HepG2 (cell line): Measurements from ENCODE around the gene TENT5A. TPM values are rescaled to one million over a fixed set of nuclear protein-coding genes. Genes with fewer than 3 reads are reported as not detected.

Source experiments
- CHD4 ChIP-seq: fragments of 200-600 bp; sonication (generic); IDR thresholded peaks from 2 replicates; pipeline ENCODE4 v1.7.0; 2017; ENCODE audit warnings: mild to moderate bottlenecking, low read length, borderline replicate concordance
- EEA1 ChIP-seq: sonication (generic); formaldehyde crosslinking; IDR thresholded peaks from 2 replicates; pipeline ENCODE4 v1.5.1; 2020; ENCODE audit warnings: mild to moderate bottlenecking, missing genetic modification reagents, borderline replicate concordance
- HES4 ChIP-seq: sonication (generic); formaldehyde crosslinking; IDR thresholded peaks from 2 replicates; pipeline ENCODE4 v1.9.0; 2021; ENCODE audit warnings: mild to moderate bottlenecking, missing genetic modification reagents, borderline replicate concordance
- HMG20A ChIP-seq: IDR thresholded peaks from 2 replicates; pipeline ENCODE4 v1.6.1; 2016; ENCODE audit warnings: borderline replicate concordance
- NR2F2 ChIP-seq: IDR thresholded peaks from 2 replicates; pipeline ENCODE4 v1.6.1; 2012; ENCODE audit warnings: low read depth, inconsistent platforms, borderline replicate concordance
- NRL ChIP-seq: sonication (generic); formaldehyde crosslinking; IDR thresholded peaks from 2 replicates; pipeline ENCODE4 v1.5.0; 2020; ENCODE audit warnings: missing genetic modification reagents, mild to moderate bottlenecking, moderate library complexity, borderline replicate concordance
- PCBP2 ChIP-seq: fragments of 200-400 bp; formaldehyde crosslinking; optimal IDR thresholded peaks from 2 replicates; pipeline ENCODE3; 2018; ENCODE audit warnings: low read length, low read depth; ENCODE audit not compliant: poor library complexity, severe bottlenecking
- SOX6 ChIP-seq, 2 experiments: fragments of 450-650 bp in 1 of 2; sonication (generic) in 1 of 2; formaldehyde crosslinking in 1 of 2; IDR thresholded peaks; 2 replicates each; pipeline versions ENCODE4 v1.4.0 to v1.6.1; 2017 to 2020; ENCODE audit warnings: antibody characterized with exemption in 1 of 2, mild to moderate bottlenecking in 1 of 2, missing genetic modification reagents in 1 of 2
- SPEN ChIP-seq: sonication (generic); formaldehyde crosslinking; IDR thresholded peaks from 2 replicates; pipeline ENCODE4 v1.5.1; 2020; ENCODE audit warnings: low read depth, mild to moderate bottlenecking, missing genetic modification reagents
- SSRP1 ChIP-seq: IDR thresholded peaks from 2 replicates; pipeline ENCODE4 v1.6.1; 2016; ENCODE audit warnings: control low read depth
- SUZ12 ChIP-seq: fragments of 150-350 bp; IDR thresholded peaks from 2 replicates; pipeline ENCODE4 v1.6.1; 2014; ENCODE audit warnings: low read depth, low read length
- YEATS4 ChIP-seq: sonication (generic); formaldehyde crosslinking; IDR thresholded peaks from 2 replicates; pipeline ENCODE4 v1.4.0; 2020; ENCODE audit warnings: missing genetic modification reagents, borderline replicate concordance
- ZNF225 ChIP-seq: sonication (generic); formaldehyde crosslinking; IDR thresholded peaks from 2 replicates; pipeline ENCODE4 v1.4.0; 2020; ENCODE audit warnings: mild to moderate bottlenecking, missing genetic modification reagents
- ZNF264 ChIP-seq: sonication (generic); formaldehyde crosslinking; IDR thresholded peaks from 2 replicates; pipeline ENCODE4 v1.4.0; 2020; ENCODE audit warnings: missing genetic modification reagents
- ZNF562 ChIP-seq: sonication (generic); formaldehyde crosslinking; IDR thresholded peaks from 2 replicates; pipeline ENCODE4 v1.8.0; 2022; ENCODE audit warnings: missing genetic modification reagents, borderline replicate concordance
- ZNF775 ChIP-seq: sonication (generic); formaldehyde crosslinking; IDR thresholded peaks from 2 replicates; pipeline ENCODE4 v1.4.0; 2020; ENCODE audit warnings: missing genetic modification reagents, mild to moderate bottlenecking, moderate library complexity, borderline replicate concordance
- ZNF776 ChIP-seq: sonication (generic); formaldehyde crosslinking; IDR thresholded peaks from 2 replicates; pipeline ENCODE4 v1.4.0; 2020; ENCODE audit warnings: mild to moderate bottlenecking, missing genetic modification reagents
- ZNF790 ChIP-seq: sonication (generic); formaldehyde crosslinking; IDR thresholded peaks from 2 replicates; pipeline ENCODE4 v1.8.0; 2022; ENCODE audit warnings: missing genetic modification reagents, mild to moderate bottlenecking, borderline replicate concordance
- polyA plus RNA-seq, 8 experiments: library from polyadenylated mRNA; depleted of rRNA in 3 of 8; stranded (reverse) in 7 of 8; unstranded in 1 of 8; fragments of >200 nt; fragmentation: Illumina TruSeq in 4 of 8; extraction: Trizol in 4 of 8; gene quantifications; 2 replicates each; pipeline versions ENCODE4 v1.2.1 to v1.2.3, GENCODE V29; 2011 to 2016; ENCODE audit warnings: low read depth in 4 of 8, missing spikeins in 1 of 8, mixed read lengths in 1 of 8; ENCODE audit not compliant: insufficient read depth in 1 of 8
- total RNA-seq, 5 experiments: library from RNA; depleted of rRNA; stranded (reverse); fragments of >200 nt; fragmentation: Illumina TruSeq; extraction: Trizol; gene quantifications; 2 replicates each; pipeline ENCODE4 v1.2.3, GENCODE V29; 2016; ENCODE audit warnings: low read depth in 1 of 5
- TF ChIP-seq, protein P1 (sequence below): sonication (generic); formaldehyde crosslinking; conservative IDR thresholded peaks from 2 replicates; pipeline ENCODE4 v1.4.0; 2020; ENCODE audit warnings: missing genetic modification reagents
- TF ChIP-seq, protein P2 (sequence below): sonication (generic); formaldehyde crosslinking; IDR thresholded peaks from 2 replicates; pipeline ENCODE4 v1.4.0; 2020; ENCODE audit warnings: mild to moderate bottlenecking, low read depth, missing genetic modification reagents
- TF ChIP-seq, protein P3 (sequence below): sonication (generic); formaldehyde crosslinking; IDR thresholded peaks from 2 replicates; pipeline ENCODE4 v1.4.0; 2020; ENCODE audit warnings: missing genetic modification reagents
- TF ChIP-seq, protein P4 (sequence below): sonication (generic); formaldehyde crosslinking; conservative IDR thresholded peaks from 2 replicates; pipeline ENCODE4 v1.4.0; 2020; ENCODE audit warnings: mild to moderate bottlenecking, missing genetic modification reagents, moderate library complexity

Gene TENT5A
- total and polyA plus RNA-seq, 2 of the 13 experiments (the other 11 are each of a cell fraction or from before 2014, with no cell fraction given) = 8.0 to 13.8 TPM

DNA sequence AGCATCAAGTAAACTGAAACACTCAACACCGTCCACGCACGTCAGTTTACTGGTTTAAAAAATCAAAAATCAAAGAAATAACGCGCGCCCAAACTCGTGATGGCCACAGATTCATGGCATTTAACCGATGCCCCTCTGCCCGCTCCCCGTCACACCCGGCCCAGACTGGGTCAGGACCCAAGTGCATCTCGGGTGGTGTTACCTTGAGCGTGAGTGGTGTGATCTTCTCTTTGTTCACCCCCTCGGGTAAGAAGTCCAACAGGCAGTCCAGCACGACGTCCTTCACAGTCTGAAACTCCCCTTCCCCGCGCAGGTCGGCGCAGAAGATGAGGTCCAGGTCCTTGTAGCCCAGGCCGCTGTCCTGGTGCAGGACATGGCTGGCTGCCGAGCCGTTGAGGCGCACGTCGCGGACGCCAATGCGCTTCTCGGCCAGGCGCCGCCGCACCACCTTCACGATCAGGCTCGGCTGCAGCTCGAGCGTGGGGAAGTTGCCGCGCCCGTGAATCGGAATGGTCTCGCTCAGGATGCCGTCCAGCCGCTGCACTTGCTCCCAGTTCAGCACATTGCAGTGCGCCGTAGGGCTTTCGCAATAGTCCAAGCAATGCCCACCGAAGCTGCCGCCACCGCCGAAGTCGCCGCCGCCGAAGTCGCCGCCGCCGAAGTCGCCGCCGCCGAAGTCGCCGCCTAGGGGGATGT, 945 bp downstream of the TENT5A start (continued):
- no peak for TF ChIP-seq SUZ12
- no peak for TF ChIP-seq ZNF264
- no peak for TF ChIP-seq EEA1 (CRISPR knock-in tag)
- no peak for TF ChIP-seq NRL (CRISPR knock-in tag)
- no peak for TF ChIP-seq PCBP2
- TF ChIP-seq, protein P1, sequence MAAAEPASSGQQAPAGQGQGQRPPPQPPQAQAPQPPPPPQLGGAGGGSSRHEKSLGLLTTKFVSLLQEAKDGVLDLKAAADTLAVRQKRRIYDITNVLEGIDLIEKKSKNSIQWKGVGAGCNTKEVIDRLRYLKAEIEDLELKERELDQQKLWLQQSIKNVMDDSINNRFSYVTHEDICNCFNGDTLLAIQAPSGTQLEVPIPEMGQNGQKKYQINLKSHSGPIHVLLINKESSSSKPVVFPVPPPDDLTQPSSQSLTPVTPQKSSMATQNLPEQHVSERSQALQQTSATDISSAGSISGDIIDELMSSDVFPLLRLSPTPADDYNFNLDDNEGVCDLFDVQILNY (CRISPR knock-in tag) = no peak
- TF ChIP-seq, protein P2, sequence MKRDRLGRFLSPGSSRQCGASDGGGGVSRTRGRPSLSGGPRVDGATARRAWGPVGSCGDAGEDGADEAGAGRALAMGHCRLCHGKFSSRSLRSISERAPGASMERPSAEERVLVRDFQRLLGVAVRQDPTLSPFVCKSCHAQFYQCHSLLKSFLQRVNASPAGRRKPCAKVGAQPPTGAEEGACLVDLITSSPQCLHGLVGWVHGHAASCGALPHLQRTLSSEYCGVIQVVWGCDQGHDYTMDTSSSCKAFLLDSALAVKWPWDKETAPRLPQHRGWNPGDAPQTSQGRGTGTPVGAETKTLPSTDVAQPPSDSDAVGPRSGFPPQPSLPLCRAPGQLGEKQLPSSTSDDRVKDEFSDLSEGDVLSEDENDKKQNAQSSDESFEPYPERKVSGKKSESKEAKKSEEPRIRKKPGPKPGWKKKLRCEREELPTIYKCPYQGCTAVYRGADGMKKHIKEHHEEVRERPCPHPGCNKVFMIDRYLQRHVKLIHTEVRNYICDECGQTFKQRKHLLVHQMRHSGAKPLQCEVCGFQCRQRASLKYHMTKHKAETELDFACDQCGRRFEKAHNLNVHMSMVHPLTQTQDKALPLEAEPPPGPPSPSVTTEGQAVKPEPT (CRISPR knock-in tag) = no peak
- no peak for TF ChIP-seq ZNF562 (CRISPR knock-in tag)
- TF ChIP-seq HES4 (CRISPR knock-in tag) = peak; percentile 54; the same call in 1 of the 2 replicates
- TF ChIP-seq ZNF790 (CRISPR knock-in tag) = no peak
- no peak for TF ChIP-seq SPEN (CRISPR knock-in tag)
- TF ChIP-seq CHD4 = no peak
- TF ChIP-seq, protein P3, sequence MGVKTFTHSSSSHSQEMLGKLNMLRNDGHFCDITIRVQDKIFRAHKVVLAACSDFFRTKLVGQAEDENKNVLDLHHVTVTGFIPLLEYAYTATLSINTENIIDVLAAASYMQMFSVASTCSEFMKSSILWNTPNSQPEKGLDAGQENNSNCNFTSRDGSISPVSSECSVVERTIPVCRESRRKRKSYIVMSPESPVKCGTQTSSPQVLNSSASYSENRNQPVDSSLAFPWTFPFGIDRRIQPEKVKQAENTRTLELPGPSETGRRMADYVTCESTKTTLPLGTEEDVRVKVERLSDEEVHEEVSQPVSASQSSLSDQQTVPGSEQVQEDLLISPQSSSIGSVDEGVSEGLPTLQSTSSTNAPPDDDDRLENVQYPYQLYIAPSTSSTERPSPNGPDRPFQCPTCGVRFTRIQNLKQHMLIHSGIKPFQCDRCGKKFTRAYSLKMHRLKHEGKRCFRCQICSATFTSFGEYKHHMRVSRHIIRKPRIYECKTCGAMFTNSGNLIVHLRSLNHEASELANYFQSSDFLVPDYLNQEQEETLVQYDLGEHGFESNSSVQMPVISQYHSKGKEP = no peak
- no peak for TF ChIP-seq SOX6 (IDR thresholded peaks at IDR 0.05)
- TF ChIP-seq SOX6 (CRISPR knock-in tag; IDR thresholded peaks at IDR 0.05) = 0 out of 2 replicates have a peak, but pooled peaks have one; percentile 39
- no peak; the same call in 1 of the 2 replicates for TF ChIP-seq NR2F2
- TF ChIP-seq HMG20A (CRISPR knock-in tag) = no peak
- TF ChIP-seq ZNF775 = no peak
- TF ChIP-seq SSRP1 = peak; percentile 39; the same call in 1 of the 2 replicates
- TF ChIP-seq, protein P4, sequence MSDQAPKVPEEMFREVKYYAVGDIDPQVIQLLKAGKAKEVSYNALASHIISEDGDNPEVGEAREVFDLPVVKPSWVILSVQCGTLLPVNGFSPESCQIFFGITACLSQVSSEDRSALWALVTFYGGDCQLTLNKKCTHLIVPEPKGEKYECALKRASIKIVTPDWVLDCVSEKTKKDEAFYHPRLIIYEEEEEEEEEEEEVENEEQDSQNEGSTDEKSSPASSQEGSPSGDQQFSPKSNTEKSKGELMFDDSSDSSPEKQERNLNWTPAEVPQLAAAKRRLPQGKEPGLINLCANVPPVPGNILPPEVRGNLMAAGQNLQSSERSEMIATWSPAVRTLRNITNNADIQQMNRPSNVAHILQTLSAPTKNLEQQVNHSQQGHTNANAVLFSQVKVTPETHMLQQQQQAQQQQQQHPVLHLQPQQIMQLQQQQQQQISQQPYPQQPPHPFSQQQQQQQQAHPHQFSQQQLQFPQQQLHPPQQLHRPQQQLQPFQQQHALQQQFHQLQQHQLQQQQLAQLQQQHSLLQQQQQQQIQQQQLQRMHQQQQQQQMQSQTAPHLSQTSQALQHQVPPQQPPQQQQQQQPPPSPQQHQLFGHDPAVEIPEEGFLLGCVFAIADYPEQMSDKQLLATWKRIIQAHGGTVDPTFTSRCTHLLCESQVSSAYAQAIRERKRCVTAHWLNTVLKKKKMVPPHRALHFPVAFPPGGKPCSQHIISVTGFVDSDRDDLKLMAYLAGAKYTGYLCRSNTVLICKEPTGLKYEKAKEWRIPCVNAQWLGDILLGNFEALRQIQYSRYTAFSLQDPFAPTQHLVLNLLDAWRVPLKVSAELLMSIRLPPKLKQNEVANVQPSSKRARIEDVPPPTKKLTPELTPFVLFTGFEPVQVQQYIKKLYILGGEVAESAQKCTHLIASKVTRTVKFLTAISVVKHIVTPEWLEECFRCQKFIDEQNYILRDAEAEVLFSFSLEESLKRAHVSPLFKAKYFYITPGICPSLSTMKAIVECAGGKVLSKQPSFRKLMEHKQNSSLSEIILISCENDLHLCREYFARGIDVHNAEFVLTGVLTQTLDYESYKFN (CRISPR knock-in tag) = no peak
- TF ChIP-seq ZNF776 (CRISPR knock-in tag) = peak; percentile 81
- peak; percentile 41; the same call in 1 of the 2 replicates for TF ChIP-seq YEATS4 (CRISPR knock-in tag)
- peak; percentile 56 for TF ChIP-seq ZNF225
